Endothelial cell of umbilical vein (primary cell): Measurements from ENCODE around the gene AMT. TPM values are rescaled to one million over a fixed set of nuclear protein-coding genes. Genes with fewer than 3 reads are reported as not detected.

Experiments
- BruUV-seq: library from RNA; stranded (reverse); fragments of 400-500 nt; replicated peaks from 2 replicates; lab custom pipeline; 2021; lab: Mats Ljungman, UMichigan
- CTCF ChIA-PET: fragments of 300-600, 350-600 bp; sonication (Branson Sonifier 250); formaldehyde crosslinking; loops from one replicate; lab custom pipeline; 2021; ENCODE audit warnings: antibody characterized with exemption, inconsistent platforms; lab: Charles Lee
- POLR2A ChIA-PET: fragments of 300-600, 350-600 bp; sonication (Branson Sonifier 250); formaldehyde crosslinking; loops from one replicate; lab custom pipeline; 2021; ENCODE audit warnings: antibody characterized with exemption, inconsistent platforms; lab: Charles Lee
- DNase-seq: peaks from one replicate; pipeline ENCODE4 v3.0.0-alpha.2; 2011; ENCODE audit warnings: low read depth, low spot score
- FAIRE-seq: peaks from 2 replicates; lab custom pipeline; 2011; peaks lifted over from hg19 to GRCh38; lab: Jason Lieb, UNC
- H2AFZ ChIP-seq: 2 replicates; pipeline ENCODE4 v1.6.0; 2012; ENCODE audit warnings: low read depth, low read length, control low read depth, inconsistent platforms
- H3K27ac ChIP-seq: 2 replicates; pipeline ENCODE4 v1.5.1; 2011; ENCODE audit warnings: low read depth, mild to moderate bottlenecking, control low read depth, low read length, moderate library complexity; ENCODE audit not compliant: insufficient read depth
- H3K27me3 ChIP-seq, 2 experiments: 2 replicates each; pipeline versions ENCODE4 v1.6.0 to v1.6.1; 2011; ENCODE audit warnings: low read length in 2 of 2, mixed read lengths in 1 of 2; ENCODE audit not compliant: control insufficient read depth in 2 of 2, insufficient read depth in 2 of 2
- H3K36me3 ChIP-seq, 2 experiments: 2 replicates in 1 of 2; 3 replicates in 1 of 2; pipeline ENCODE4 v1.5.1; 2011; ENCODE audit warnings: low read length in 2 of 2, mild to moderate bottlenecking in 1 of 2, moderate library complexity in 1 of 2; ENCODE audit not compliant: control insufficient read depth in 2 of 2, insufficient read depth in 2 of 2; ENCODE audit errors: extremely low read depth in 1 of 2
- H3K4me1 ChIP-seq: 3 replicates; pipeline ENCODE4 v1.5.1; 2011; ENCODE audit warnings: mild to moderate bottlenecking, low read length; ENCODE audit not compliant: control insufficient read depth, insufficient read depth; ENCODE audit errors: extremely low read depth
- H3K4me2 ChIP-seq: 2 replicates; pipeline ENCODE4 v1.6.1; 2011; ENCODE audit warnings: low read length, control low read depth, mixed read lengths; ENCODE audit not compliant: insufficient read depth
- H3K4me3 ChIP-seq, 3 experiments: fragments of 200-600 bp in 1 of 3; sonication (generic), shearing (Covaris generic) in 1 of 3; replicated peaks in 1 of 3; 2 replicates each; pipeline ENCODE4 v1.5.1; 2011 to 2016; ENCODE audit warnings: control low read depth in 3 of 3, low read length in 3 of 3, mild to moderate bottlenecking in 2 of 3, inconsistent platforms in 1 of 3, low read depth in 1 of 3, moderate library complexity in 1 of 3; ENCODE audit not compliant: insufficient read depth in 1 of 3
- H3K79me2 ChIP-seq: 2 replicates; pipeline ENCODE4 v1.6.0; 2012; ENCODE audit warnings: low read length, inconsistent platforms; ENCODE audit not compliant: control insufficient read depth, insufficient read depth
- H3K9ac ChIP-seq: replicated peaks from 2 replicates; pipeline ENCODE3; 2011; ENCODE audit warnings: low read length, control low read depth; ENCODE audit not compliant: insufficient read depth; ENCODE audit errors: extremely low read depth
- H3K9me1 ChIP-seq: replicated peaks from 3 replicates; pipeline ENCODE4 v1.6.0; 2011; ENCODE audit warnings: mild to moderate bottlenecking, low read length; ENCODE audit not compliant: control insufficient read depth, insufficient read depth; ENCODE audit errors: extremely low read depth
- H3K9me3 ChIP-seq: replicated peaks from 2 replicates; pipeline ENCODE4 v1.5.1; 2012; ENCODE audit warnings: low read length, inconsistent platforms; ENCODE audit not compliant: control insufficient read depth, insufficient read depth
- H4K20me1 ChIP-seq: replicated peaks from 2 replicates; pipeline ENCODE3; 2011; ENCODE audit warnings: mild to moderate bottlenecking, low read length; ENCODE audit not compliant: control insufficient read depth, insufficient read depth; ENCODE audit errors: extremely low read depth
- EZH2 ChIP-seq: IDR thresholded peaks from 2 replicates; pipeline ENCODE4 v1.6.1; 2012; ENCODE audit warnings: borderline replicate concordance, low read depth, mild to moderate bottlenecking, moderate library complexity, low read length, inconsistent platforms; ENCODE audit not compliant: severe bottlenecking
- FOS ChIP-seq: IDR thresholded peaks from 2 replicates; pipeline ENCODE4 v1.6.1; 2011; ENCODE audit warnings: mild to moderate bottlenecking, low read length, moderate library complexity, borderline replicate concordance; ENCODE audit not compliant: insufficient read depth
- GATA2 ChIP-seq: IDR thresholded peaks from 2 replicates; pipeline ENCODE4 v1.7.0; 2011; ENCODE audit warnings: low read depth, mild to moderate bottlenecking, moderate library complexity, mixed read lengths, low read length; ENCODE audit not compliant: insufficient read length, insufficient read depth
- JUN ChIP-seq: IDR thresholded peaks from 2 replicates; pipeline ENCODE4 v1.6.1; 2011; ENCODE audit warnings: borderline replicate concordance, low read depth; ENCODE audit not compliant: insufficient read length, insufficient read depth
- MYC ChIP-seq: IDR thresholded peaks from one replicate; pipeline ENCODE4 v1.6.1; 2011; ENCODE audit warnings: mild to moderate bottlenecking, low read depth, low read length
- POLR2A ChIP-seq: IDR thresholded peaks from 2 replicates; pipeline ENCODE4 v1.6.1; 2012; ENCODE audit warnings: low read depth, mild to moderate bottlenecking, control low read depth, low read length
- POLR2AphosphoS5 ChIP-seq: IDR thresholded peaks from 2 replicates; pipeline ENCODE4 v1.6.1; 2012; ENCODE audit warnings: low read depth, mild to moderate bottlenecking, control low read depth, low read length, moderate library complexity; ENCODE audit not compliant: insufficient read depth
- dilution Hi-C: fragments of 300-500 bp; cut with MboI; formaldehyde crosslinking; loops from one replicate; pipeline ENCODE4 v1.15.0; 2019; ENCODE audit warnings: low sequenced_read_pairs; ENCODE audit not compliant: extremely low pct_ligation_motif_present
- intact Hi-C: fragments of 100-400 bp; cut with micrococcal nuclease; formaldehyde crosslinking; loops from one replicate; pipeline ENCODE4 v1.10.0; 2022
- polyA plus RNA-seq, 4 experiments: library from polyadenylated mRNA; depleted of rRNA in 3 of 4; stranded (reverse) in 3 of 4; unstranded in 1 of 4; fragments of >200 nt; gene quantifications; 2 replicates each; pipeline versions ENCODE4 v1.2.1 to v1.2.3, GENCODE V29; 2011 to 2012; ENCODE audit warnings: missing spikeins in 1 of 4
- small RNA-seq: library from RNA; depleted of rRNA; stranded (forward); fragments of <200 nt; gene quantifications from one replicate; pipeline ENCODE3, GENCODE V24; 2012; ENCODE audit warnings: low replicate concordance, low read depth; ENCODE audit not compliant: insufficient read depth, insufficient read length
- total RNA-seq: library from RNA; stranded (reverse); gene quantifications from 2 replicates; pipeline ENCODE4 v1.2.3, GENCODE V29; 2021
- TF ChIP-seq, protein P1 (sequence below): IDR thresholded peaks from 2 replicates; pipeline ENCODE4 v1.6.1; 2011; ENCODE audit not compliant: insufficient read depth, insufficient read length
- TF ChIP-seq, protein P2 (sequence below), 2 donors: IDR thresholded peaks; 1 replicate in 1 of 2; 2 replicates in 1 of 2; pipeline ENCODE4 v1.5.1; 2011; ENCODE audit warnings: low read length in 2 of 2, mild to moderate bottlenecking in 2 of 2, moderate library complexity in 2 of 2, control low read depth in 1 of 2, inconsistent platforms in 1 of 2, low read depth in 1 of 2; ENCODE audit not compliant: insufficient read depth in 1 of 2; ENCODE audit errors: extremely low read depth in 1 of 2

AMT gene
- total and polyA plus RNA-seq, 2 donors (not counting 3 experiments of a cell fraction or from before 2014, with no cell fraction given): 4.4 to 9.0 TPM

DNA sequence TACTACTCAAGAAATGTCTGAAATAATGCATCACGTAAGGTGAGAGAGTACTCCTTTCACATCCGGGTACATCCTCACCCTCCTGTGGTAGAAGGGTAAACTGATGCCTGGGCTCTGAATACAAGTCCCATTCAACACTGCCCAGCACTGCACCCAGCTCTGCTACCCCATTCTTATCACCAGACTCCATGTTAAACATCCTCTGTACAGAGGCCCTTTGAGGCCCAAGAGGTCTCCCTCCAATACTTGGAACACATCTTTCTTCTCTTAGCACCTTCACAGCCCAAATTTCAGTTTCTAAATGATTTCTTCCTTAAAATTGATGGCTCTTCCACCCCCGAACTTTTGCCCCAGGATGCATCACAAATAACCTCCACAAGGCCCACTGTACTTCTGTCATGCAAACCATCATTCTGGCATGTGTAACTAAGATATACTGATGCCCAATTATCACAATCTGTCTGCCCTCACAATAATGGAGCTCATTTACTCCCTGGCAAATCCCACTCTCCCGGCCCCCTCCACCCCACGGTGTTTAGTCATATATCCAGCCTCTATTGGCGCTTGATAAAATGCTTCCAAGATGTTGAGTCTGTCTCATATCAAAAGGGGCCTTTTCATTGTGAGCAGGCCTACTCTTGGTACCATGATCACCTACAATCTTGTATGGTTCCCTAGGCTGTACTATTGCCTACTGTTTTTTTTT lies 51.5 kb downstream of the AMT start:
- Histone ChIP-seq H3K4me2 (no peak overlapping the region), H3K27me3 (no peaks in the 10 kb centered on the region), H4K20me1 (peaks cover 8% of the 10 kb centered on the region), H3K9ac (no peak overlapping the region), H2AFZ (no peak overlapping the region), H3K9me3 (no peaks in the 10 kb centered on the region), H3K79me2 (peaks cover 91% of the 10 kb centered on the region), H3K9me1 (no peaks in the 10 kb centered on the region), H3K36me3 (peaks cover 31 to 40% of the 10 kb centered on the region in 2 experiments), H3K4me1 (no peaks in the 10 kb centered on the region), H3K27ac (no peak overlapping the region), H3K4me3 (no peak overlapping the region)
- POLR2A ChIA-PET: no interaction called here
- no TSS peak for BruUV-seq
- CTCF ChIA-PET: interaction anchor here (1.6 to 2.0 kb wide), 3 partner anchors 12 to 31 kb away, joined by 4 to 8 read pairs (median 5); partner anchors contain the start of gene USP4
- dilution Hi-C loops: no loop called here
- FAIRE-seq (no peak), DNase-seq (no peak)
- intact Hi-C loops: no loop called here
- TF ChIP-seq, protein P1, sequence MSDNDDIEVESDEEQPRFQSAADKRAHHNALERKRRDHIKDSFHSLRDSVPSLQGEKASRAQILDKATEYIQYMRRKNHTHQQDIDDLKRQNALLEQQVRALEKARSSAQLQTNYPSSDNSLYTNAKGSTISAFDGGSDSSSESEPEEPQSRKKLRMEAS: no peak
- TF ChIP-seq, protein P2, sequence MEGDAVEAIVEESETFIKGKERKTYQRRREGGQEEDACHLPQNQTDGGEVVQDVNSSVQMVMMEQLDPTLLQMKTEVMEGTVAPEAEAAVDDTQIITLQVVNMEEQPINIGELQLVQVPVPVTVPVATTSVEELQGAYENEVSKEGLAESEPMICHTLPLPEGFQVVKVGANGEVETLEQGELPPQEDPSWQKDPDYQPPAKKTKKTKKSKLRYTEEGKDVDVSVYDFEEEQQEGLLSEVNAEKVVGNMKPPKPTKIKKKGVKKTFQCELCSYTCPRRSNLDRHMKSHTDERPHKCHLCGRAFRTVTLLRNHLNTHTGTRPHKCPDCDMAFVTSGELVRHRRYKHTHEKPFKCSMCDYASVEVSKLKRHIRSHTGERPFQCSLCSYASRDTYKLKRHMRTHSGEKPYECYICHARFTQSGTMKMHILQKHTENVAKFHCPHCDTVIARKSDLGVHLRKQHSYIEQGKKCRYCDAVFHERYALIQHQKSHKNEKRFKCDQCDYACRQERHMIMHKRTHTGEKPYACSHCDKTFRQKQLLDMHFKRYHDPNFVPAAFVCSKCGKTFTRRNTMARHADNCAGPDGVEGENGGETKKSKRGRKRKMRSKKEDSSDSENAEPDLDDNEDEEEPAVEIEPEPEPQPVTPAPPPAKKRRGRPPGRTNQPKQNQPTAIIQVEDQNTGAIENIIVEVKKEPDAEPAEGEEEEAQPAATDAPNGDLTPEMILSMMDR (IDR thresholded peaks at IDR 0.05; ENCODE audit: extremely low read depth in 1 of 2, insufficient read depth in 1 of 2, low read depth in 1 of 2, low read length in 2 of 2): no peak
- TF ChIP-seq JUN (no peak), MYC (no peak), POLR2AphosphoS5 (no peak), EZH2 (no peak), POLR2A (no peak), FOS (no peak), GATA2 (no peak)

Small RNA genes lying within 50 kb of the gene (small RNA-seq; reads per million reads assigned to genes)
- gene RNA5SP130: not detected

Other genes with a start within 250 kb of the AMT start
- gene C3orf62, start 145.2 kb downstream of the AMT start, total RNA-seq: 3.9 and 5.6 TPM in 2 replicates
- 1.8 and 2.8 TPM in 2 replicates for gene C3orf62, start 145.2 kb downstream of the AMT start, polyA plus RNA-seq
- 61.3 and 63.0 TPM in 2 replicates for gene USP4, start 82.4 kb downstream of the AMT start, total RNA-seq
- 33.9 and 39.1 TPM in 2 replicates for gene USP4, start 82.4 kb downstream of the AMT start, polyA plus RNA-seq
- 427 and 461 TPM in 2 replicates for gene GPX1, start 64.1 kb downstream of the AMT start, total RNA-seq
- gene GPX1, start 64.1 kb downstream of the AMT start, polyA plus RNA-seq: 1,348 and 1,830 TPM in 2 replicates
- gene RHOA, start 10.5 kb downstream of the AMT start, total RNA-seq: 571 and 580 TPM in 2 replicates
- 312 and 450 TPM in 2 replicates for gene RHOA, start 10.5 kb downstream of the AMT start, polyA plus RNA-seq
- gene TCTA, start 10.1 kb downstream of the AMT start, total RNA-seq: 18.6 and 21.9 TPM in 2 replicates
- gene TCTA, start 10.1 kb downstream of the AMT start, polyA plus RNA-seq: 31.3 and 32.3 TPM in 2 replicates
- gene NICN1, start 6.9 kb upstream of the AMT start, total RNA-seq: 13.3 and 15.0 TPM in 2 replicates
- gene NICN1, start 6.9 kb upstream of the AMT start, polyA plus RNA-seq: 20.9 and 26.7 TPM in 2 replicates
- 88.0 and 97.5 TPM in 2 replicates for gene DAG1, start 47.8 kb upstream of the AMT start, total RNA-seq
- 59.6 and 63.7 TPM in 2 replicates for gene DAG1, start 47.8 kb upstream of the AMT start, polyA plus RNA-seq
- 0.27 and 0.28 TPM in 2 replicates for gene BSN, start 132.0 kb upstream of the AMT start, total RNA-seq
- gene BSN, start 132.0 kb upstream of the AMT start, polyA plus RNA-seq: 0.03 and 0.04 TPM in 2 replicates